HG03060 (cell line): Measurements from ENCODE around the gene ARL4A.
"Not testable (repeated sequence)": the region's sequence is repeated elsewhere in the genome, so short reads cannot be mapped to it uniquely, and the experiment has no call there.

ENCODE experiments used
- ATAC-seq: cut with Tn5 transposase; IDR thresholded peaks from one replicate; pipeline ENCODE4 v1.9.1; 2021; ENCODE audit warnings: low read depth, moderate number of reproducible peaks; ENCODE audit not compliant: unreplicated experiment

ARL4A gene, protein sequence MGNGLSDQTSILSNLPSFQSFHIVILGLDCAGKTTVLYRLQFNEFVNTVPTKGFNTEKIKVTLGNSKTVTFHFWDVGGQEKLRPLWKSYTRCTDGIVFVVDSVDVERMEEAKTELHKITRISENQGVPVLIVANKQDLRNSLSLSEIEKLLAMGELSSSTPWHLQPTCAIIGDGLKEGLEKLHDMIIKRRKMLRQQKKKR

DNA sequence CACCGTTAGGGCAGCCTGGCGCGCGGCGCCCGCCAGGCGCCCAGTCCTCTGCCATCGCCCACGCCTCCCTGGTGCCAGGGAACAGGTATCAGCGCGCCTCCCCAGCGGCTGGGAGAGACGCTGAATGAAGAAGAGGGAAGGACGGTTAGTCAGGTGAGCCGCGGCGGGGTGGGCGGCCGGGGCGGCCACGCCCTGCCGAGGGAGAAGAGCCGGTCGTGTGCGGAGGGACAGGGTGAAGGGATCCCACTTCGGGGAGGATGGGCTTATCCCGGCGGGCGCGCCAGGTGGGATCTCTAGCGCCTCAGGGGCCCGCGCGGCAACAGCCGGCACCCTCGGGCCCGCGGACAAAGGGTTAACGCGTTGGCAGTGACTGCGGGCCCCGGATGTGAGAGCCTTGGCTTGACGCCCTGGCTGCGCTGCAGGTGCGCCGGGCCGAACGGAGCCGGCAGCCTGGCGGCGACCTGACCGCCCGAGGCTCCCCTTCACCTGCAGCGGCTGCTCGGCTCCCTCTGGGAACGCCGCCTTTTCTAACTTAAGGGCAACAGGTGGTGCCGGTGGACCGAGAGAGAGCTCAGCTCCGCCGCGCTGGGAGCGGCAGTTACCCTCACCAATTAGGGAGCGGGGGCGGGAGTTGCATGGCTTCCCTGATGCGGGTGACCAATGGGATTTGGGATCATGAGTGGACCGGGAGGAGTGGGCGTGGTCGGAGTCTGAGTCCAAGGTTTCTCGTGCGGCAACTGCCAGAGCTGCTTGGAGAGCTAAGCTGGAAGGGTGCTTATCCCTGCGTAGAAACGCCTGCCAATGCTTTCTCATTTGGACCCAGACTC, at the start of gene ARL4A:
ARL4A (plus strand) TSS at position 743 of the 827 bp plus-strand sequence. CDS start 622 bp downstream, outside the sequence.
- peak; percentile 73 for ATAC-seq

DNA sequence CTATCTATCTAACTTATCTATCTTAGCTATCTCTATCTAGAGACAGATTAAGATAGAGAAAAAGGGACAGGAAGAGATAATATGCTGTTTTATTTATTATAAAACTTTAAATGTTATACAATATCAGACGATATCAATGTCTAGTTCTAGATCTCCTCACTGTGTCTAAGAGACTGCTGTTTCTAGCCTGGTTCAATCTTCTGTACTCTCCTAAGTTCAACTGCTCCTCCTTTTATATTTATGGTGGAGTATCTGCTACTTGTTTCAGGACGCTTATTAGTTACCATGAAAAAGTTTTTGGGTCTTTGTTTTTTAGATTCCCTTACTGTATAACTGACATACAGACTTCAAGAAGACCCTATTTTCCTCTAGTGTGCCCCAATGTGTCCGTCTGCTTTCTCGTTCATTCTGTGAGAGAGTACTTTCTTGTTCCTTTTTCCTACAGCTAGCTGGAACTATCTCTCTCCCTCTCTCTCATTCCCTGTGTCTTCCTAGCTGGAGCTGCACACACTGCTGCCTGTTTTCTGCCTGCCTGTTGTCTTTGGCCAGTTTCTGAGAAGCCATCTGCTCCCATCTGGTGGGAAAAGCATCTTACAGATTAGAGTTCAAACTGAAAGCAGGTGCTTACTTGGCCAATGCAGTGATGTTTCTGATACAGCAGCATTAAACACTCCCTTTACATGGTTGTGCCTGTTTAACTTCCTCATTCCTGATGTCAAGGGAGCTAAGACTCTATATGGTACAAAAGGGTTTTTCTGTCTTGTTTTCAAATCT, 49.4 kb upstream of the ARL4A start:
- no peak for ATAC-seq

- no peak for ATAC-seq
These were observed 48.5 kb upstream of the ARL4A start for GRCh38 chr7:12638851-12639456.

- no peak for ATAC-seq
These were observed 46.9 kb upstream of the ARL4A start for GRCh38 chr7:12640299-12641096.

- ATAC-seq: no peak
These were observed 46.2 kb upstream of the ARL4A start for GRCh38 chr7:12641196-12641595.

DNA sequence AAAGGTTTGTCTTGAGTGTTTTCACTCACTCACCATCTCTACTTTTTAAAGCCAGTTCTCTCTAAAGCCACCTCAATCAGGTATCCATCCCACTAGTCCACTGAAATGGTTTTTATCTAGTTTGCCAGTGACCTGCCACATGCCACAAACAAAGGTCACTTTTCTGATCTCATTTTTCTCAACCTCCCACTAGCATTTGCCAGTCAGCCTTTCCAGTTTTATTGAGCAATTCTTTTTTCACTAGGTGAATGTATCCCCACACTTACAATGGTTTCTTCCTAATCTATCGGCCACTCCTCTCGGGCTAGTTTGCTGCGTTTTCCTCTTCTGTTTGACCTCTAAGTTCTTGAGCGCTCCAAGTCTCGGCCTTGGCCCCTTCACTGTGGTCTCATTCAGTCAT, 44.9 kb upstream of the ARL4A start:
- ATAC-seq: no peak

- no peak for ATAC-seq
These were observed 44.3 kb upstream of the ARL4A start for GRCh38 chr7:12643001-12643643.

- ATAC-seq: no peak
These were observed 43.8 kb upstream of the ARL4A start for GRCh38 chr7:12643644-12644043.

DNA sequence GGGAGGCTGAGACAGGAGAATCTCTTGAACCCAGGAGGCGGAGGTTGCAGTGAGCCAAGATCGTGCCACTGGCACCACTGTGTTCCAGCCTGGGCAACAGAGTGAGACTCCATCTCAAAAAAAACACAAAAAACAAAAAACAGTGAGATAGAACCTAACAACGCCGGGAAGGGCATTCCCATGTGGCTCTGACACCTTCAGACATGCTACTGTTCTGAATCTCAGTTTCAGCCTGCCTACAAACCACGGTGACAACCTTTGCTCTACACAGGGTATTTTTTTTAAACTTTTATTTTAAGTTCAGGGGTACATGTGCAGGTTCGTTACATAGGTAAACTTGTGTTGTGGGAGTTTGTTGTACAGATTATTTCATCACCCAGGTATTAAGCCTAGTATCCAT, 42.2 kb upstream of the ARL4A start:
- ATAC-seq: not testable (repeated sequence)

DNA sequence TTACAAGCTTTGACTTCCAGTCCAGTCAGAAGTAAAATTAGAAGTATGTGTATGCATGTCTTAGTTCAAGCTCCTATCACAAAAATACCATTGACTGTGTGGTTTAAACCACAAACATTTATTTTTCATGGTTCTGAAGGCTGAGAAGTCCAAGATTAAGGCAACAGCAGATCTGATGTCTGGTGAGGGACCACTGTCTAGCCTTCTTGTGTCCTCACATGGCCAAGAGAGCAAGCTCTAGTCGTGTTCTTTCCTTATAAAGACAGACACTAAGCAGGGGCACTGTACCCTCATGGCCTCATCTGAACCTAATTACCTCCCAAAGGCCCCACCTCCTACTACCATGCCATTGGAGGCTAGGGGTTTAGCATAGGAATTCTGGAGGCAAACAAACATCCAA, 41.3 kb upstream of the ARL4A start:
- ATAC-seq: no peak

GRCh38 chr7:12647364-12648219, 39.8 kb upstream of the ARL4A start:
- no peak for ATAC-seq

GRCh38 chr7:12648704-12649261, 38.6 kb upstream of the ARL4A start:
- ATAC-seq: no peak

DNA sequence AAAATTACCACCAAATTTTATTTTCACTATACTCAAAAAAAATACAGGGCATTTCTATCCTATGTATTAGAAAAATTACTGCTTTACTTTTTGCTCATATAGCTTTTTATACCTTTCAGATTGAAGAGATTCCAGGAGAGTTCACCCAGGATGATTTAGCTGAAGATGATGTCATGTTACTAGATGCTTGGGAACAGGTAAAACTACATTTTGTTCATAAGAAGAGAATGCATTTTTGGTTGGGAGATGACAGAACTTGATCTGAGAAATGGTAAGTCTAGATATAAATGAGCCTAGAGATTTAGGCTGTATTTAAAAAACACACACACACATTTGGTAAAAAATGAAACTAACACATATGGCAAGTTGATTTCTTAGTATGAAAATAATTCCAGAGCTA, 38.1 kb upstream of the ARL4A start:
- no peak for ATAC-seq

- ATAC-seq: no peak
These were observed 37.4 kb upstream of the ARL4A start for GRCh38 chr7:12650080-12650479.

- ATAC-seq: no peak
These were observed 34.3 kb upstream of the ARL4A start for GRCh38 chr7:12653110-12653509.

- ATAC-seq: no peak
These were observed 33.9 kb upstream of the ARL4A start for GRCh38 chr7:12653518-12653917.

GRCh38 chr7:12655161-12655560, 32.3 kb upstream of the ARL4A start:
- no peak for ATAC-seq

DNA sequence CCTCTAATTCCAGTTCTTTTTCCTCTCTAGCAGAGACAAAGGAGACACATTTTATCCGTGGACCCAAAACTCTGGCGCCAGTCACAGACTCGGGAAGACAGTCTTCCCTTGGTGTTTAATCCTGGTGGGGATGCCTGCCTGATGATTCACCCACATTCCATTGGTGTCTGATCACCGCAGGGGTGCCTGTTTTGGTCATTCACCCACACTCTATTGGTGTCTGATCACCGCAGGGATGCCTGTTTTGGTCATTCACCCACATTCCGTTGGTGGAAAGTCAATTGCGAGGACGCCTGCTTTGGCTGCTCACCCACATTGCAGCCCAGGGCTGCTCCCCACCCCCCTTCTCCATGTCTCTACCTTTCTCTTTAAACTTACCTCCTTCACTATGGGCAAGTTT, 27.0 kb upstream of the ARL4A start:
- ATAC-seq: not testable (repeated sequence)
